Karpas-422 (cell line): Measurements from ENCODE around the gene PCDHGB6. TPM values are rescaled to one million over a fixed set of nuclear protein-coding genes. Genes with fewer than 3 reads are reported as not detected.
"Not testable (repeated sequence)": the region's sequence is repeated elsewhere in the genome, so short reads cannot be mapped to it uniquely, and the experiment has no call there.

Experiments
- DNase-seq: peaks from one replicate; pipeline ENCODE4 v3.0.0-alpha.2; 2015
- H2AFZ ChIP-seq: fragments of 200-600 bp; sonication (generic); 2 replicates; pipeline ENCODE4 v1.6.1; 2014; ENCODE audit warnings: antibody characterized with exemption, low read length, mixed read lengths
- H3K27ac ChIP-seq: fragments of 200-600 bp; sonication (generic); 2 replicates; pipeline ENCODE4 v1.5.1; 2014; ENCODE audit warnings: mild to moderate bottlenecking, low read length, moderate library complexity
- H3K27me3 ChIP-seq: fragments of 200-600 bp; sonication (generic); 2 replicates; pipeline ENCODE4 v1.6.1; 2014; ENCODE audit warnings: low read length, mixed read lengths
- H3K36me3 ChIP-seq: fragments of 200-600 bp; sonication (generic); 2 replicates; pipeline ENCODE4 v1.6.1; 2014; ENCODE audit warnings: low read length, mixed read lengths; ENCODE audit not compliant: insufficient read depth
- H3K4me1 ChIP-seq: fragments of 200-600 bp; sonication (generic); 2 replicates; pipeline ENCODE4 v1.6.1; 2014; ENCODE audit warnings: mild to moderate bottlenecking, low read length, mixed read lengths
- H3K4me2 ChIP-seq: fragments of 200-600 bp; sonication (generic); 2 replicates; pipeline ENCODE4 v1.6.1; 2014; ENCODE audit warnings: low read length, low read depth, mild to moderate bottlenecking; ENCODE audit not compliant: poor library complexity, severe bottlenecking
- H3K4me3 ChIP-seq: fragments of 200-600 bp; sonication (generic); 2 replicates; pipeline ENCODE4 v1.5.1; 2014; ENCODE audit warnings: mild to moderate bottlenecking, antibody characterized with exemption, low read length, mixed read lengths
- H3K79me2 ChIP-seq: fragments of 200-600 bp; sonication (generic); 2 replicates; pipeline ENCODE4 v1.6.1; 2014; ENCODE audit warnings: mild to moderate bottlenecking, low read length, mixed read lengths
- H3K9ac ChIP-seq: fragments of 200-600 bp; sonication (generic); 2 replicates; pipeline ENCODE4 v1.6.0; 2014; ENCODE audit warnings: low read length
- H3K9me2 ChIP-seq: fragments of 200-600 bp; sonication (generic), shearing (Covaris generic); replicated peaks from 2 replicates; pipeline ENCODE4 v1.6.0; 2014; ENCODE audit warnings: mild to moderate bottlenecking, low read length, moderate library complexity; ENCODE audit not compliant: insufficient read depth
- H3K9me3 ChIP-seq: fragments of 300-700, 200-600 bp; sonication (generic); 2 replicates; pipeline ENCODE4 v1.6.1; 2014; ENCODE audit warnings: low read length, mixed read lengths
- H4K20me1 ChIP-seq: fragments of 200-600 bp; sonication (generic); 2 replicates; pipeline ENCODE4 v1.6.1; 2014; ENCODE audit warnings: mild to moderate bottlenecking, antibody characterized with exemption, low read length, low read depth; ENCODE audit not compliant: insufficient read depth
- total RNA-seq: library from RNA; depleted of rRNA; stranded (reverse); fragments of >200 nt; shearing (Covaris generic); gene quantifications from 2 replicates; pipeline ENCODE4 v1.2.3, GENCODE V29; 2014; ENCODE audit warnings: low replicate concordance; rRNA removed

Gene PCDHGB6
- 5.5 and 8.8 TPM in 2 replicates for total RNA-seq

DNA sequence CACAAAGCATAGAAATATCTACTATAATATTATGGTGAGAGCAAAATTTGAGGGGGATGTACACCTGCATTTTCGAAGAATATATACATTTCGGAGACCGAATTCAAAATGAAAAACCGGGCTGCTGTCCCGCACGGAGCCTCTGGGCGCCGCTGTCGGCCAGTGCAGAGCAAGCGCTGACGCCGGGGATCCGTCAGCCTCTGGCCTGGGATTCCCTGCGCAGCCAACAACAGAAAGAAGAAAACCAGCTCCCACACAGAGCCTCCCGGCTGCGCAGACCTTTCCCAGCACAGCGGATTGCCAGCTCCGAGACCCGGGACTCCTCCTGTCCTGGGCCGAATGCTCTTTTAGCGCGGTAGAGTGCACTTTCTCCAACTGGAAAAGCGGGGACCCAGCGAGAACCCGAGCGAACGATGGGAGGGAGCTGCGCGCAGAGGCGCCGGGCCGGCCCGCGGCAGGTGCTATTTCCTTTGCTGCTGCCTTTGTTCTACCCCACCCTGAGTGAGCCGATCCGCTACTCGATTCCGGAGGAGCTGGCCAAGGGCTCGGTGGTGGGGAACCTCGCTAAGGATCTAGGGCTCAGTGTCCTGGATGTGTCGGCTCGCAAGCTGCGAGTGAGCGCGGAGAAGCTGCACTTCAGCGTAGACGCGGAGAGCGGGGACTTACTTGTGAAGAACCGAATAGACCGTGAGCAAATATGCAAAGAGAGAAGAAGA lies at the start of gene PCDHGB6:
Gene PCDHGB6, plus strand, starts transcription at position 232 of the 716 bp plus-strand sequence. Its CDS starts 182 bp downstream, at position 414.
- H3K36me3 ChIP-seq, H3K27ac ChIP-seq, H3K9me3 ChIP-seq, H3K9ac ChIP-seq, H3K27me3 ChIP-seq, H3K4me3 ChIP-seq, H3K4me2 ChIP-seq, H3K4me1 ChIP-seq, H4K20me1 ChIP-seq, H2AFZ ChIP-seq, DNase-seq, H3K9me2 ChIP-seq: not testable (repeated sequence)
- peaks cover 37% of the 10 kb centered on the region for H3K79me2 ChIP-seq

DNA sequence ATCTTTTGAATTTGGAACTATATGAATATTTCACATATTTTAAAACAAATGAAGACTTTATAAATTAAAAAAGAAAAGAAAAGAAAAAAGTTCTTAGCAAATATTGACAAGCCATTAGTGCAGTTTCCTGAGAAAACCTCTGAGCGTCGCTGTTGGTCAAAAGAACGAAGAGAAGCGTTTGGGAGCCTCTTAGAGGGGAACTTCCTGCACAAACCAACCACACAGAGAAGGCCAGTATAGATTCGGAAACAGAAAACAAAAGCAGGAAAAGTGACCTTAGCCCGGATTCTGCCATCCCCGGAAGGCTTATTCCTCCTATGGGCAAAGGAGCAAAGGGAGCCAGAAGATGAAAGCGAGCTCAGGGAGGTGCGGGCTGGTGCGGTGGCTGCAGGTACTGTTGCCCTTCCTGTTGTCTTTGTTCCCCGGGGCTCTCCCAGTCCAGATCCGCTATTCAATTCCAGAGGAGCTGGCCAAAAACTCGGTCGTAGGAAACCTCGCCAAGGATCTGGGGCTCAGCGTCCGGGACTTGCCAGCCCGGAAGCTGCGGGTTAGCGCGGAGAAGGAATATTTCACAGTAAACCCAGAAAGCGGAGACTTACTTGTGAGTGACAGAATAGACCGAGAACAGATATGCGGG lies 47.9 kb upstream of the PCDHGB6 start, which contains the start of gene PCDHGB2:
Gene PCDHGB2, plus strand, starts transcription at position 205 of the 637 bp plus-strand sequence. Its CDS starts 142 bp downstream, at position 347.
- 0 out of 2 replicates have a peak within 1 kb of the TSS, but pooled peaks have one; percentile 39 for H2AFZ ChIP-seq
- no peaks in the 10 kb centered on the region for H3K27me3 ChIP-seq
- H3K4me3 ChIP-seq: peak within 1 kb of the TSS; percentile 67
- H3K79me2 ChIP-seq: peaks cover 35% of the 10 kb centered on the region
- DNase-seq: peak; percentile 87
- peak within 1 kb of the TSS; percentile 70 for H3K4me2 ChIP-seq
- peak within 1 kb of the TSS; percentile 70 for H3K9ac ChIP-seq
- H3K4me1 ChIP-seq: peaks cover 39% of the 10 kb centered on the region
- no peaks in the 10 kb centered on the region for H3K9me2 ChIP-seq
- peak within 1 kb of the TSS; percentile 67 for H3K27ac ChIP-seq
- no peaks in the 10 kb centered on the region for H4K20me1 ChIP-seq
- H3K36me3 ChIP-seq: peaks cover 30% of the 10 kb centered on the region
- H3K9me3 ChIP-seq: peaks cover 28% of the 10 kb centered on the region

DNA sequence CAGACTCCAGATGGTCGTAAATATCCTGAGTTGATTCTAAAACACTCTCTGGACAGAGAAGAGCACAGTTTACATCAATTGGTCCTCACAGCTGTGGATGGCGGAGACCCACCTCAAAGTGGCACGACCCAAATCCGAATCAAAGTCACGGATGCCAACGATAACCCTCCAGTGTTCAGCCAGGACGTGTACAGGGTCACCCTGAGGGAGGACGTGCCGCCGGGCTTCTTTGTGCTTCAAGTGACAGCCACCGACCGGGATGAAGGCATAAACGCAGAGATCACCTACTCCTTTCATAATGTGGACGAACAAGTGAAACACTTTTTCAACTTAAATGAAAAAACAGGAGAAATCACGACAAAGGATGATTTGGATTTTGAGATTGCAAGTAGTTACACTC lies 47.1 kb upstream of the PCDHGB6 start:
- DNase-seq: no peak
- Histone ChIP-seq H3K9me3 (peaks cover 21% of the 10 kb centered on the region; the same call in 1 of the 2 replicates), H3K4me3 (peak overlapping the region; percentile 67; the same call in 1 of the 2 replicates), H3K27ac (peak overlapping the region; percentile 67; the same call in 1 of the 2 replicates), H3K27me3 (no peaks in the 10 kb centered on the region), H3K4me2 (peak overlapping the region; percentile 70), H4K20me1 (no peaks in the 10 kb centered on the region), H3K9me2 (no peaks in the 10 kb centered on the region), H3K4me1 (peaks cover 39% of the 10 kb centered on the region), H3K36me3 (peaks cover 29% of the 10 kb centered on the region), H2AFZ (no peak overlapping the region), H3K9ac (peak overlapping the region; percentile 70; the same call in 1 of the 2 replicates), H3K79me2 (peaks cover 35% of the 10 kb centered on the region)

DNA sequence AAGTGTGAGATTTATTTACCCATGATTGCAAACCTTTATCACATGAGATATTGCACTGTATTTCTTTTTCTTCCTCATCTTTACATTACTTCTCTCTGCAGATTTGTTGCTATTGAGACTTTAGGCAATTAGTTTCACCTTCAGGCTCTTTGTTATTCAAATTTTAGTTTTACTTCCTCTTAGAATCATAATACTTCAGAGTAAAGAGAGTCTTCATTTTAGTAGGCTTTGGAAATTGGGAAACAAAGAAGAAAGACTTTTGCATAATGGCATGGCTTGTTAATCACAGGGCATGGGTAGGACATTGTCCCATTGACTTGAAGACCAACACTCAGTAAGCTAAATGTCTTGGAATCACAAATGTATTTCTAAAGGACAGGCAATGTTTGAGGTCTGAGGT lies 45.1 kb upstream of the PCDHGB6 start:
- H4K20me1 ChIP-seq: no peaks in the 10 kb centered on the region
- H3K27ac ChIP-seq: peak overlapping the region; percentile 90
- H3K79me2 ChIP-seq: peaks cover 28% of the 10 kb centered on the region
- H3K27me3 ChIP-seq: no peaks in the 10 kb centered on the region
- peak; percentile 70 for DNase-seq
- H3K9ac ChIP-seq: no peak overlapping the region
- peak overlapping the region; percentile 25; the same call in 1 of the 2 replicates for H3K4me3 ChIP-seq
- H3K4me1 ChIP-seq: peaks cover 40% of the 10 kb centered on the region
- H3K9me2 ChIP-seq: no peaks in the 10 kb centered on the region
- H3K9me3 ChIP-seq: peaks cover 24% of the 10 kb centered on the region; the same call in 1 of the 2 replicates
- H3K4me2 ChIP-seq: peak overlapping the region; percentile 42
- H3K36me3 ChIP-seq: peaks cover 29% of the 10 kb centered on the region
- no peak overlapping the region for H2AFZ ChIP-seq

DNA sequence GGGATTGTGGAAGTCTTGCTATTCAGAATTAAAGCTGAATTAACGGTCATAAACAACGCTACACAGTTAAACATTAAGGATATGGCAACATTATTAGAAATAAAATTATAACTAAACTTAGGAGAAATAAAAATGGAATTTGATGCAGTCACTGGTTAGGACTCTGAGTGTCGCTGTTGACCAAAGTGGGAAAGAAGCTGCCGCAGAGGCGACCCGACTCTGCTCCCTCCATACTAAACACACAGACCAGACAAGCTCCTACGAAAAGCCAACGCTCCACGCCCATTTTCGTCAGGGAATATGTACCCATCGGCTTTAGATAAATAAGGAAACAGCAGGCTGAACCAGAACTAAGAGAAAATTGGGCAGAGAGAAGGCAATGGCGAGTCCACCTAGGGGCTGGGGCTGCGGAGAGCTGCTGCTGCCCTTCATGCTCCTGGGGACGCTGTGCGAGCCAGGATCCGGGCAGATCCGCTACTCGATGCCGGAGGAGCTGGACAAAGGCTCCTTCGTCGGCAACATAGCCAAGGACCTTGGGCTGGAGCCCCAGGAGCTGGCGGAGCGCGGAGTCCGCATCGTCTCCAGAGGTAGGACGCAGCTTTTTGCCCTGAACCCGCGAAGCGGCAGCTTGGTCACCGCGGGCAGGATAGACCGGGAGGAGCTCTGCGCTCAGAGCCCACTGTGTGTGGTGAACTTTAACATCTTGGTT lies 43.7 kb upstream of the PCDHGB6 start, which contains the start of gene PCDHGA5:
Gene PCDHGA5, plus strand, starts transcription at position 211 of the 709 bp plus-strand sequence. Its CDS starts 169 bp downstream, at position 380.
- Histone ChIP-seq H3K4me3 (0 out of 2 replicates have a peak within 1 kb of the TSS, but pooled peaks have one; percentile 25), H3K9me2 (no peaks in the 10 kb centered on the region), H2AFZ (no peak within 1 kb of the TSS), H3K9me3 (peaks cover 24% of the 10 kb centered on the region; the same call in 1 of the 2 replicates), H3K79me2 (peaks cover 31% of the 10 kb centered on the region), H3K27me3 (no peaks in the 10 kb centered on the region), H3K36me3 (peaks cover 24% of the 10 kb centered on the region), H3K9ac (no peak within 1 kb of the TSS), H3K4me1 (peaks cover 40% of the 10 kb centered on the region), H4K20me1 (no peaks in the 10 kb centered on the region), H3K4me2 (peak within 1 kb of the TSS; percentile 42), H3K27ac (peak within 1 kb of the TSS; percentile 90)
- DNase-seq: no peak

DNA sequence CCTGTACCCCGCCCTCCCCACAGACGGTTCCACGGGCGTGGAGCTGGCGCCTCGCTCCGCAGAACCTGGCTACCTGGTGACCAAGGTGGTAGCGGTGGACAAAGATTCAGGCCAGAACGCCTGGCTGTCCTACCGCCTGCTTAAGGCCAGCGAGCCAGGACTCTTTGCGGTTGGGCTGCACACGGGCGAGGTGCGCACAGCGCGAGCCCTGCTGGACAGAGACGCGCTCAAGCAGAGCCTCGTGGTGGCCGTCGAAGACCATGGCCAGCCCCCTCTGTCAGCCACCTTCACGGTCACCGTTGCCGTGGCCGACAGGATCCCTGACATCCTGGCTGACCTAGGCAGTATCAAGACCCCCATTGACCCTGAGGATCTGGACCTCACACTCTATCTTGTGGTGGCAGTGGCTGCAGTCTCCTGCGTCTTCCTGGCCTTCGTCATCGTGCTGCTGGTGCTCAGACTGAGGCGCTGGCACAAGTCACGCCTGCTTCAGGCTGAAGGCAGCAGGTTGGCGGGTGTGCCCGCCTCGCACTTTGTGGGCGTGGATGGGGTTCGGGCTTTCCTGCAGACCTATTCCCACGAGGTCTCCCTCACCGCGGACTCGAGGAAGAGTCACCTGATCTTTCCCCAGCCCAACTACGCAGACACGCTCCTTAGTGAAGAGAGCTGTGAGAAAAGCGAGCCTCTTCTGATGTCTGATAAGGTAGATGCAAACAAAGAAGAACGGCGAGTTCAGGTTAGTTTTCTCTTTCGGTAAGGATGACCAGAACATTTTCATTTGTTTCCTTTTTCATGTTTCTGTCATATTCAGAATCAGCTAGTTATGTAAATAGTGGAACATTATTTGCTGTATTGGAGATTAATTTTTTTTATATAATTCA lies 41.6 kb upstream of the PCDHGB6 start:
- peaks cover 42% of the 10 kb centered on the region for H3K4me1 ChIP-seq
- H3K4me3 ChIP-seq: no peak overlapping the region
- H3K27ac ChIP-seq: no peak overlapping the region
- H3K9me2 ChIP-seq: no peaks in the 10 kb centered on the region
- H3K27me3 ChIP-seq: no peaks in the 10 kb centered on the region
- DNase-seq: no peak
- peaks cover 29% of the 10 kb centered on the region for H3K36me3 ChIP-seq
- H3K79me2 ChIP-seq: peaks cover 28% of the 10 kb centered on the region
- H2AFZ ChIP-seq: no peak overlapping the region
- H4K20me1 ChIP-seq: no peaks in the 10 kb centered on the region
- no peak overlapping the region for H3K4me2 ChIP-seq
- peaks cover 27% of the 10 kb centered on the region for H3K9me3 ChIP-seq
- no peak overlapping the region for H3K9ac ChIP-seq

DNA sequence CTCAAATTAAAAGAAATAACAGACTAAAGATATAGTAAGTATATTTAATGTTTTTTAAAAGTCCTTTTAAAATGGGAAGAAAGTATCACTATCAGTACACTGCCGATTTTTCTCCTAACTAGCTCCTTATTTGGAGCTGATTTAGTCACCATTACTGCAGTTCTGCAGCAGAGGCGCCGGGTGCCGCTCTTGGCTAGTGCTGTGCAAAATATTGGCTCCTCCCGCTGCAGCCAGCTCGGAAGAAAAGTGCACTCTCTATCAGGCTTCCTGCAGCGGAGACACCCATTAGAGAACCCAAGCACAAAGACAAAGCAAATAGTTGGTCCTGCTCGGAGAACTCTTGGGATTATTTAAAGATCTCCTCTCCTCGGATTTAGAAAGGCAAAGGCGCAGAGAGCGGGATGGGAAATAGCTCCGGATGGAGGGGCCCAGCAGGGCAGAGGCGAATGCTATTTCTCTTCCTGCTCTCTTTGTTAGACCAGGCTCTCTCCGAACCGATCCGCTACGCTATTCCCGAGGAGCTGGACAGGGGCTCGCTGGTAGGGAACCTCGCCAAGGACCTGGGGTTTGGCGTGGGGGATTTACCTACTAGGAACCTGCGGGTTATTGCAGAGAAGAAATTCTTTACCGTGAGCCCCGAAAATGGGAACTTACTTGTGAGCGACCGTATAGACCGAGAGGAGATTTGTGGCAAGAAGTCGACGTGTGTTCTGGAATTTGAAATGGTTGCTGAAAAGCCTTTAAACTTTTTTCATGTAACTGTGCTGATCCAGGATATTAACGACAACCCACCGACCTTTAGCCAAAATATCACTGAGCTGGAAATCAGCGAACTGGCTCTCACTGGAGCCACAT lies 37.6 kb upstream of the PCDHGB6 start, which contains the start of gene PCDHGB3:
Gene PCDHGB3, plus strand, starts transcription at position 249 of the 855 bp plus-strand sequence. Its CDS starts 153 bp downstream, at position 402.
- H3K4me2 ChIP-seq: peak within 1 kb of the TSS; percentile 78
- H3K36me3 ChIP-seq: peaks cover 47% of the 10 kb centered on the region
- peak; percentile 95 for DNase-seq
- H2AFZ ChIP-seq: peak within 1 kb of the TSS; percentile 31
- H4K20me1 ChIP-seq: no peaks in the 10 kb centered on the region
- H3K79me2 ChIP-seq: peaks cover 51% of the 10 kb centered on the region
- H3K4me3 ChIP-seq: peak within 1 kb of the TSS; percentile 62
- peak within 1 kb of the TSS; percentile 72 for H3K9ac ChIP-seq
- no peaks in the 10 kb centered on the region for H3K27me3 ChIP-seq
- no peaks in the 10 kb centered on the region for H3K9me2 ChIP-seq
- peaks cover 26% of the 10 kb centered on the region for H3K4me1 ChIP-seq
- peaks cover 47% of the 10 kb centered on the region for H3K9me3 ChIP-seq
- peak within 1 kb of the TSS; percentile 81 for H3K27ac ChIP-seq
